ENCODE results near the gene OGDH.

The OGDH gene

GRCh38 chr7:44638611-44639557 is 32.5 kb downstream of the OGDH start:
- no peak for DNase-seq

DNA sequence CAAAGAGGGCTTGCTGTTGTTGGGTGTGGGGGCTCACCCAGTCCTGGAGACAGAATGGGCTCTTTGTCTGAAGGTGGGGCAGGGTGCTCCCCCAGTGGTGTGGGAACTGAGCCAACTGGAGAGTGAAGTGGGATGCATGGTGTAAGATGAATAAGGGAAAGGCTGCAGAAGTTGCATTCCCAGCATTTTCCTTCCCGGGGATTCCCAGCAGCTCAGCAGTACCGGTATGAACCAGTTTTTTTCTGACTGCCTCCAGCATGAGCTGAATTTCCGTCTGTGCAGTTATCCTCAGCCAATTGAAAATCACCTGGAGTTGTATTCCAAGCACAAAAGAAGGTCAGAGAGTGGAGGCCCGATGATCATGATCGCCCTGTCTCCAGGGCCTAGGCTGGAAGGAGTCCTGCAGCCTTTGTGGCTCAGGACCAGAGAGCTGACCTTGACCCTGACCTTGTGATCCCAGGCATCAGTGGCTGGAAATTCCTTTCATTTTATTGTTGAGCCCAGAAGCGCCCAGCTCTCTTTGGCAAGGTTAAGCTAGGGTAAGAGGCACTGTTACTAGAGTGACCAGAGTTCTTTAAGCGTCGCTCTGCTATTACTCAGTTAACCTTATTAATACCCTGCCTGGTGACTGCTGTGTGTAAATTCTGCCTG is 33.4 kb downstream of the OGDH start:
- DNase-seq = no peak

DNA sequence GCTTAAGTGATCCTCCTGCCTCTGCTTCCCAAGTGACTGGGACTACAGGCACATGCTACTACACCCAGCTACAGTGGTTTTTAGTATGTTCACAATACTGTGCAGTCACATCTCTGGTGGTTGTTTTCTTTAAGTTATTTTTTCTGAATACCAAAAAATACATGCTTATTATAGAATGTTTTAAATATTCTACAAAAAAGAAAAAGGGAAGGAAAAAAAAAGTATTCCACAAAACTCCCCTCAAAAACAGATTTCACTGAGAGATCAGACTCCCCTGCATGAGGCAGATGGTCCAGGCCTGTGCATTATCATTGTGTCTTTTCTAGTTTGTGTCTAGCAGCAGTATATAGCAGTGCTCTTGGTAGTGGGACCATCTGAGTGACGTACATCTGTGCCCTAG is 36.8 kb downstream of the OGDH start:
- DNase-seq = no peak

GRCh38 chr7:44645254-44645653 is 38.8 kb downstream of the OGDH start:
- no peak for DNase-seq

GRCh38 chr7:44645696-44646095 is 39.3 kb downstream of the OGDH start:
- DNase-seq = no peak

DNA sequence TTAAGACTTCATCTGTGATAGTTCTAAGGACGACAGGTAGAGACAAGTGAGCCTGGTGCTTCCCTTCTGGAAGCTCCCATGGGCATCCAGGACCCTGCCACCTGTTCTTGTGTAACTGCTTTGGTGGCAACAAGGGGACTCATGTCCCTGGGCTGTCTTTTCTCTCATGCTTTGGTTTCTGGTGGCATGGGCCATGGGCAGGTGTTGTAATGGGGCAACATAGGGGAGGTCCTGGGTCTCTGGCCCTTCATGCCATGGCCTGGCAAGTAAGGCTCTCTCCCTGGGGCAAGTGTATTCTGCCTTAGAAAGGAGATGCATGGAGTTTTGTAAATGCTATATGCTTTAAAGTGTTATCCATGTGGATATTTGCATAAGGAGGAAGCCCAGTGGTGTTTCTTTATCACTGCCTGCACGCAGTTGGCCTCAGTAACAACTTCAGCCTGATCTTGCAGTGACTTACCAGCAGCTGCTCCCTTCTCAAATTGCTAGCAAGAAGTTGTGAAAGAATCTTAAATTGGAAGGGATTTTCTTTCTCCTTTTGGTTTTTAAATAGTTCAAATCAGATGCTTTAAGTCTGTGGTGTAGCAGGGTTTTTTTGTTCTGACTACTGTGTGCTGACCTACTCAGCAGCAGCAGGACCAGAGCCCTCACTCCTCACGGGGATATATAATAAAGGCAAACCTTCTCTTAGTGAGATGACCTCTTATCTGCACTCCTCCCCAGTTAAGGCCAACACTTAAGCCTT is 39.9 kb downstream of the OGDH start:
- DNase-seq = no peak

DNA sequence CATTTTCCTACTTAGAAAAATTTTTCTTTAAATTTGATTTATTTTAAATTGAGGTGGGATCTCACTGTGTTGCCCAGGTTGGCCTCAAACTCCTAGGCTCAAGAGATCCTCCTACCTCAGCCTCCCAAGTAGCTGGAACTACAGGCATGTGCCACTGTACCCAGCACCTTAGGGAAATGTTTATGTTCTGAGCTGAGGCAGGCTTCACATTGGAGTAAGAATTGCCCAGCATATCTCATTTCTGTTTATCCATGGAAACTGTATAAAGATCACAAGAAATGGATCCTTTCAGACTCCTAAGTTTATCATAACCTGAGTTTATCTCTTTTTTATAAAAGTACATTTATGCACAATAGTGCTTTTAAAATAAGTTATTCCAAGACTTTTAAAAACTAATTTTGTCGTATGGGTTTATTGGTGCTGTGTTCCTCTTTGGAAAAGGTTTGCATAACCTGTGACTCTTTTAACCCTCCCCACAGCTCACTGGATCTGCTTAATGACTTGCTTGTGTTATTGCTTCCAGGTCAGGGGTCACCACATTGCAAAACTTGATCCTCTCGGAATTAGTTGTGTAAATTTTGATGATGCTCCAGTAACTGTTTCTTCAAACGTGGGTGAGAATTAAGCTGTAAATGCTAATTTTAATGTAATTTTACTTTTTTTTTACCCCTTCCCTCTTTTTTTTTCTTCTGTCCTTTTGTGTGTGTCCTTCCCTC is 40.7 kb downstream of the OGDH start:
- DNase-seq = no peak

DNA sequence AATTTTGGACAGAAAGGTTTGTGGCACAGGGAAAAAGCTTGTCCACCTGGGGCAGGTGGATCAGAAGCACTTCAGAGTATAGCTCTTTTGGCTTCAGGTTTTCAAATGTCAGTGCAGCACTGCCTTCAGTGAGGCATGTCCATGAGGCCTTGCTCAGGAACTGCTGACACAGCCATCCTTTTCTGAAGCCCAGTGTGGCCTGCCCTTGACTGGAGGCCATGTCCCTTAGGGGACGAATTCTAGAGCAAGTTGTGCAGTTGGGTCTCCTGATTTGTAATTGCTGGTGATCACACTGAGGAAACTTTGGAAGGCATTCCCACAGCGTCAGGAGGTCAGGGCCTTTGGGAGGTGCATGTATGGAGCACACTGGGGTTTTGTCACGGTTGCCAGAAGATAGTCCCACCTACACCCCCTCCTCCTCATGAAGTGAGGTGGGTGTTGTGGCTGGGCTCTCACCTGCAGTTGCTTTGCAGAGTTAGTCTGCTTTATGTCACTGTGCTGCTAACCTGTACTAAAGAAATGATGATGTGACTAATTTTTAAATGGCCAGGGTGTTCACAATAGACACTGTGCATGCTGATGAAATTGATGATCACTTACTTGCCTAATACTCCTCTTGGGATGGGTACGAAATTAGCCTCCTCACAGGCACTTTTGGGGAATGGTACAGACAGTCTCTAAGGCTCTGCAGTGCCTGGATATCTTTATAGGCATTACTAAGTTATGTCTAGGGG is 41.7 kb downstream of the OGDH start:
- DNase-seq = no peak

DNA sequence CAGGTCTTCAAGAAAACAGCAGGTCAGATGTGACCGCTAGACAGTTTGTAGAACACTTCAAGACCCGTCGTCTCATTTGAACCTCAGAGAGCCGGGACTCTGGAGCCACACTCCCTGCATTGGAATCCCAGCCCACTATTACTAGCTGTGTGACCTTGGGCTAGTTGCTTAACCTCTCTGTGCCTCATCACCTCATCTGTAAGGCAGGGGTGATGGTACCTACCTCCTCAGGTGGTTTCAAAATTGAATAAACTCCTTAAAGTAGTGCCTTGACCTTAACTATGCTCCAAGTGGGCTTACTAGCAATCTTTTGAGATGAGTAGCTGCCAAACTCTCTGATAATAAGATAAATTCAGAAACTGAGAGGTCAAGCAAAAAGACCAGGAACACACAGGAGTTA is 43.8 kb downstream of the OGDH start:
- DNase-seq = no peak

- no peak for DNase-seq
Observed at GRCh38 chr7:44650772-44651171, 44.3 kb downstream of the OGDH start.

- no peak for DNase-seq
Observed at GRCh38 chr7:44652535-44652934, 46.1 kb downstream of the OGDH start.

- DNase-seq = no peak
Observed at GRCh38 chr7:44654255-44654796, 47.9 kb downstream of the OGDH start.

DNA sequence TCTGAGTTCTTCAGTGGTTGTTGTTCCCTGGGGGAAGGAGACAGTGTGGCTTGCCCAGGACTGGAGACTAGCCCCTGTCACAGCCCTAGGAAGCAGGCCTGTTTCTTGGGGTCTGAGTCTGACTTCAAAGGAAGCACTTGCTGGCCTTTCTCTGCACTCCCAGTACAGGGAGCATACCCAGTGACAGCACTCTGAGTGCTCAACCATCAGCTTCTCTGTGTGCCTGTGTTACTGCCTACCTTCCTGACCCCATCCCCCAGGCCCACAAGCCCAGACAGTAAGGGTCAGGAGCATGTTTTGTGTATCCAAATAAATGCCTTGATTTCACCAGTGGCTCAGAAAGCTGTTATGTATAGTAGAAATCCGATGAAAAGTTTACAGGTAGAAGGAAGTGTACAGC is 48.9 kb downstream of the OGDH start:
- DNase-seq = no peak

- no peak for DNase-seq
Observed at GRCh38 chr7:44658979-44659378, 52.6 kb downstream of the OGDH start.

DNA sequence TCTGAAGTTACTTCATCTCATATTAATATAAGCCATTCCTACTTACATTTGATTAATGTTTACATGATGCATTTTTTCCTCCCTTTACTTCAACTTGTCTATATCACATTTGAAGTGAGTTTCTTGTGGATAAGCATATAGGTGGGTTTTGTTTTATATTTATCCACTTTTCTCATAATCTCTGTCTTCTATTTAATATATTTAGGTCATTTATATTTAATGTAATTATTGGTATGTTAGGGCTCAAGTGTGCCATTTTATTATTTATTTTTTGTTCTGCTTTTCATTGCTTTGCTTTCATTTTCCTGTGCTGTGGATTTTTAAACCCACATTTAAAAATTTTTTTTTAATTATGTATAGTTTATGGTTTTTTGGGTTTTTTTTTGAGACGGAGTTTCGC is 54.8 kb downstream of the OGDH start:
- no peak for DNase-seq

DNA sequence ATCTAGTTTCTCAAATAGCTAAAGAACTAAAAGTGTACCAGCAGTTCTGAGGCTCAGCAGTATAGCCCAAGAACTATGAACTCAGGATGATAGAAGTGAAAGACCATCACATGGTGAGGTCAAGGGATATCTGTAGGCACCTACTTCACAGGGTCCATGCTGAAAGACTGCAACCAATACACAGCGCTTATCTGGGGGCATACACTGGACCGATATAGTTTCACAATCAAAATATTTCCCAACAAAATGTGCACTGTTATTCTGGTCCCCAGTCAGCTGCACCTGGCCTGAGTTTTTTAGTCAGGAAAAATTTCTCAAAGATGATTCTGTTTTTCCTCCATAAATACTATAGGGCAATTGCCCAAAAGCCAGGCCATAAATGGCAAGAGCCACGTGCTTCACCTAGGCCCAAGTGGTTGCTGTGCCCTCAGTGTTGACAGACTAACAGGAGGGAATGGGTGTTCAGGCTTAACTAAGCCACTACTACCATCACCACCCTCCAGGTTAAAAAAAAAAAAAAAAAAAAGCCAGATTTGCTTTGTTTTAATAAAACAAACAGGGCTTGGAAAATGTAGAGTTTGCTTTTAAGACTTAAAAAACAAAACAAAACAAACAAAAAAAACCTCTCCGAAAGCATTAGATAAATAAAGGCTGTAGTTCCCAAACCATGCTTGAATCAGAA is 58.5 kb downstream of the OGDH start:
- DNase-seq = no peak

- no peak for DNase-seq
Observed at GRCh38 chr7:44665531-44666213, 59.2 kb downstream of the OGDH start.

GRCh38 chr7:44666566-44666965 is 60.1 kb downstream of the OGDH start:
- no peak for DNase-seq

- no peak for DNase-seq
Observed at GRCh38 chr7:44667190-44667589, 60.8 kb downstream of the OGDH start.

- no peak for DNase-seq
Observed at GRCh38 chr7:44671069-44671468, 64.6 kb downstream of the OGDH start.

DNA sequence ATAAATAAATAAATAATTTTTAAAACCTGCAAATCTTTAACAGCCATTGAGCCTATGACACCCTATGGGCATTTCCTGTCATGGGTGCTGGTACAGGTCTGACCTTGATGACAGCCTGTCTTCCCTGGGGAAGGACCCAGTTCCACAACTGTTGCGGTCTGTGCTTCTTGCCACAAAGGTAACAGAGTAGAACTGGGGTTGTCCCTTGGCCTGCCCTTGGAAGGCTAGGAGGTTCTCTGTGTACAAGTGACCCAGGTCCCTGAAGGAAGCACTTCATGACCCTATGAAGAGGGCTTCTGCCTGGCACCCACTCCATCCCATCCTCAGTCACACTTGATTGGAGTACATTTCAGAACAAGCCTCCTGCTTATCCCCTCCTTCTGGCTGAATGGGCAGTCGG is 66.9 kb downstream of the OGDH start:
- DNase-seq = no peak
